ENCODE results near the gene PGBD5.

PGBD5 gene

DNA sequence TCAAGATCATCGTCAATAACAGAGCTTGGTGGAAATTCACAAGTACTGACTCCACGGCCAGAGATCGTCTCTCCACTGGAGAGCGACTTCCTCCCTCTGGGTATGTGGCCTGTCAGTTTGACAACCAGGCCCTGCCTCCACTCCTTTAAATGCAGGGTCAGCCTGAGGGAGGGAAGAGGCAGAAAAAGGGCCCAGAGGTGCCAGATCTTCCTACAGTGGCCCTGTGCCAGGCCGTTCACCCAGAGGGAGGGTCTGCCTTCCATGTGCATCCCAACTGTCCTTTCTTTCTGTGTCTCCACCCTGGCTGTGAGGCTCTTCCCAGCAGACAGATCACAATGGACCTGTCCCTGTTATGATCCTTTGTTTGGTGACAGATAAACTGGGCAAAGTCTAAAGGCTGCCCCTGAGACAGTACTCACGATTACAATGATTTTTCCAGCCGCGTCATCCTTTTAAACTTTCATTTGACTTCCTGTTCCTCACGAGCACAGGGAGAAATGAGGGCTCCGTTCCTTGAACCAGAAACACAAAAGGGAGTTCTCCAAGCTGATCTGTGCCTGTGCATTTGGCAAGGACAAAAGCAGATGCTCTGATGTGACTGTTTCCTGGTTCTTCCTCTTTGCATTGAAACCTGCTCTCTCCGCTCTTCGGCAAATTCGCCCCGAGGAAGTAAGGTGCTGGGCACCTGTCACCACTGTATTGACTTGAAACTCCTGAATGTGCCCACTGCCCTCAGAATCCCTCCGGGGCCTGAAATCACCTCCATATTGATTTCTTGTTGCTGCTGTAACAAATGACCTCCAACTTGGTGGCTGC lies 126.7 kb downstream of the PGBD5 start:
- DNase-seq, result no peak

- DNase-seq, result no peak
Observed at GRCh38 chr1:230295367-230295766, 130.8 kb downstream of the PGBD5 start.

- DNase-seq, result no peak
Observed at GRCh38 chr1:230293390-230293700, 132.8 kb downstream of the PGBD5 start.

- no peak for DNase-seq
Observed at GRCh38 chr1:230292689-230293389, 133.3 kb downstream of the PGBD5 start.

DNA sequence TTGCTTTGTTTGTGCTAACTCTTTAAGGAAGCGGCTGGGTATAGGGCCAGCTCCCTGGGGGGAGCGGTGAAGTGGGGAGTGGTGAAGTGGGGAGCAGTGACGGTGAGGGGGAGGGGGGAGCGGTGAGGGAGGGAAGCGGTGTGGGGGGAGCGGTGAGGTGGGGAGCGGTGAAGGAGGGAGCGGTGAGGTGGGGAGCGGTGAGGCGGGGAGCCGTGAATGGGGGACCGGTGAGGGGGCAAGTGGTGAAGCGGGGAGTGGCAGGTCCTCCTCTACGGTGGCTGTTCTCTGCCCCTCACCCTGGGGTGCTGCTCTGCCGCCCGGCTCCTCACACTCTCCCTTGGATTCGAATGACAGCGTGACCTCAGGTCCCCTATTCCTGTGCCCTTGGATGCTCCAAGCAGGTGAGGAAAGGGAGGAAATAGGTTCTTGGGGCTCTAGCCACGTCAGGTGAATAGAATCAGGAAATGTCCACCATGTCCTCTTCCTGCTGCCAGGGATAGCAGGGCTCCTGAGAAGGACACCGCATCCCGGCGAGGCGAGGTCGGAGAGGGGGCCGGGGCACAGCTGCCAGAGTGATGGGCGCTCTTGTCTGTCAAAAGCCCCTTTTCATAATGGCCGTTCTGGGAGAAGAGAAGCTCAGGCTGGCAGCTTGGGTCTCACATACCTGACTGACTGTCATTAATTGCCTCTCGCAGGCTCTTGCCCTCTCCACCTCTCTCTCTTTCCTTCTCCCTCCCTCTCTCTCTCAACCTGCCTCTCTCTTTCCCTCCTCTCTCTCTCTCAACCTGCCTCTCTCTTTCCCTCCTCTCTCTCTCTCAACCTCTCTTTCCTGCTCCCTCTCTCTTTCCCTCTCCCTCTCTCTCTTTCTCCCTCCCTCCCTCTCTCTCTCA lies 134.2 kb downstream of the PGBD5 start:
- DNase-seq, result no peak

GRCh38 chr1:230289350-230289644 lies 136.8 kb downstream of the PGBD5 start:
- DNase-seq, result no peak

- DNase-seq, result no peak
Observed at GRCh38 chr1:230288641-230289349, 137.3 kb downstream of the PGBD5 start.

- no peak for DNase-seq
Observed at GRCh38 chr1:230287674-230288315, 138.3 kb downstream of the PGBD5 start.

DNA sequence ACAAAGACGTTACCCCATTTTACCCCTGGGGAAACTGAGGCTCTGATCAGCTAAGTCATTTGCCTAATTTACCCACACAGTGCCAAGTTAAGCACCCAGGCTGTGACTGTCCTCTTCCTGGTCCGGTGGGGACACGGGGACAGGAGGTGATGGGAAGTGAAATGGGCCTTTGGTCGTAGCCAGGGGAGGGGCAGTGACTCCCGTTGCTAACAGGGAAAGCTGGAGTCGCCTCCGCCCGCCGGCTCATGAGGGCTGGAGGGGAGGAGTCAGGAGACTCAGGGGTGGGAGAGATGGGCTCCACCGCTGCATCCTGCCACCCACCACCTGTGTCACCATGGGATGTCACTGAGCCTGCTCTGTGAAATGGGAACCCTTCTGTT lies 139.3 kb downstream of the PGBD5 start:
- no peak for DNase-seq

GRCh38 chr1:230286166-230286889 lies 139.8 kb downstream of the PGBD5 start:
- DNase-seq, result no peak

GRCh38 chr1:230285351-230285750 lies 140.8 kb downstream of the PGBD5 start:
- no peak for DNase-seq

DNA sequence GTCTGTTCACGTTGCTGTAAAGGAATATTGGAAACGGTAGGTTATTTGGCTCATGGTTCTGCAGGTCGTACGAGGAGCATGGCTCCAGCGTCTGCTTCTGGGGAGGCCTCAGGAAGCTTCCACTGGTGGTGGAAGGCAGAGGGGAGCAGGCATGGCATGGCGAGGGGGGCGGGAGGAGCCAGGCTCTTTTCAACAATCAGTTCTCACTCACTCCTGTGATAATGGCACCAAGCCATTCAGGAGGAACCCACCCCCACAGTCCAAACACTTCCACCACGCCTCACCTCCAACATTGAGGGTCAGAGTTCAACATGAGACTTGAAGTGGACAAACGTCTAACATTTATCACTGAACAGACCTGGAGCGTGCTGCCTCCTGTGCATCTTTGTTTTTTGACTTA lies 141.2 kb downstream of the PGBD5 start:
- no peak for DNase-seq

- DNase-seq, result no peak
Observed at GRCh38 chr1:230283678-230284077, 142.5 kb downstream of the PGBD5 start.

DNA sequence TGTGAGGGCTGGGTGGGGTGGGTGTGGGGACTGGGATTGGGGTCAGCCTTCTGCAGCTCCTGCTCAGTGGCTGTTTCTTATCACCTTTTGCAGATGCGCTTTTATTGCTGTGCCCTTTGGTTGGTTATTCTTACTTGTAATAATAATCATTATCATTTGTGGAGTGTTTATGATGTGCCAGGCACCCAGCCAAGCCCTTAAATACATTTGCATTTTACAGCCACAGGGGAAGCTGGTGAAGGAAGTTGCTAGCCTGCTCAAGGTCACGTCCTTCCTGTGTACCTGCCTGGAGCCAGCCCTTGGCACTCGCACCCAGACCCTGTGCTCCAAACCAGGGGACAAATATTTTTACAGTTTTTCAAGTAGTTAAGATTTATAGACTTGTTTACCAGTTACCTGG lies 144.0 kb downstream of the PGBD5 start:
- DNase-seq, result no peak

DNA sequence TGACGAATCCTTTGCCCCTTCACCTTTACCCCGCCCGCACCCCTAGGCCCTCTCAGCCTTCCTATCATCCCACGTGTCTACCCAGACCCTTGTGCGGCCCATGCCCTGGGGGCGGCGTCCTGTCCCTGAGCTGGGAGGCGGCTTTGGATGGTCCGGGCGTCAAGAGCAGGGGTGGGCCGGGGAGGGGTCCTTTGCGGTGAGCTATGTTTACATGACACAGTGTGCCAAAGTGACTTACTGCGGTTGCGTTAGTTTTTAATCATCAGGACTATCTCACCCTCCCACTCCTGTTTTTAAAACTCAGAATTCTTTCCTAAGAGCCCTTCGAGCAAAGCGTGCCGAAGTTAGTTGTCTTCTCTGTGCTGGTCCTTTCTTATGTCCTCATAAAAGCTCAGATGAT lies 144.6 kb downstream of the PGBD5 start:
- DNase-seq, result no peak

DNA sequence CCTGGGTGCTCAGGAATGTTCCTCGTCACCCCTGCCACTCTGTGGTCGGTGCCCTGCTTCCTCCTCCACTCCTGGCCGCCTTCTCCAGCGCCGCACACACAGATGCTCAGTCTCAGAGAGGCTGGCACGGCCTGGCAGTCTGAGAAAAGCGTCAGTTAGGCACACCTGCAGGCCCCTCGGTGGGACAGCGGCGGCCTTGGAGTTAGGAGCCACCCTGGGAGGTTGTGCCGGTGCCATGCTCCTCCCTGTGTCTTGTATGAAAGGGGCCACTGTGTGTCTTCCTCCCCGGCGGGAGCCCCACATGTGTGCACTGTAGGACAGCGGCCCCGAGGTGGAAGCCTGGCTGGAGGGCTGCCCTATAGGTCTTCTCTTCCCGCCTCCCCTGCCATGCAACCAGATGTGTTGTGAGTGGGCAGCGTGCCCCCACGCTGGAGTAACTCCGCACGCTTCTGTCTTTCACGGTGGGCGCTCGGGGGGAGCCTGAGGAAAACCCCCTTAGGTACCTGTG lies 145.2 kb downstream of the PGBD5 start:
- DNase-seq, result no peak

DNA sequence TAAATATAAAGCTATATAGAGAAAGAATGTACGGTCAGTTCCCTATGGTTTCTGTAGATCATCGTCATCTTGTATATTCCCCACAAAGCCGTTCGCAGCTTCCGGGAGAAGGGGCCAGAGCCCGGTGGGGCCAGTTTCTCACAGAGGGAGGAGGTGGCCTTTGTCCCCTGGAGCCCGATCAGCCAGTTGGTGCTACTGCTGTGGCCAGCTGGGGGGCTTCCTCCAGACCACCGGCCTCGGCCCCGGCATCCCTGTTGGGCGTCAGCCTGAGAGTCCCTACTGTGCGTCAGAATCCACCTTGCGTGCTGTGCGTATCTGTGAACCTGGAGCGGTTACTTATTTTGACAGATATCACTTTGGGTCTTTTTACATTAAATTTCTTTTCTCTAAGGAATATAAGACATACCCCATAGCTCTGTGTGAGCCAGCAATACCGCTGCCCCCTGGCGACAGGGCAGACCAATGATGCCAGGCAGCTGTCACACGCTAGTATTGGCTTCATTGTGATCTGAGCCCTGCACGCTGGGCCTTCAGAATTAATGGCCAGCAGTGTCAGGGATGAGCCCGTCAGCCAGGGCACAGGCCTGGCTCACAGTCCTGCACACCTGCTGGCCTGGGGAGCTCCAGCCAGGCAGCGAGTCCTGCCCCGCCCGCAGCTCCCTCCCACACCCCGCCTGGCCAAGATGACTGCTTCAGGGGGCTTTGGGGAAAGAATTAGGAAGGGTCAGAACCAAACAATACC lies 145.9 kb downstream of the PGBD5 start:
- no peak for DNase-seq

DNA sequence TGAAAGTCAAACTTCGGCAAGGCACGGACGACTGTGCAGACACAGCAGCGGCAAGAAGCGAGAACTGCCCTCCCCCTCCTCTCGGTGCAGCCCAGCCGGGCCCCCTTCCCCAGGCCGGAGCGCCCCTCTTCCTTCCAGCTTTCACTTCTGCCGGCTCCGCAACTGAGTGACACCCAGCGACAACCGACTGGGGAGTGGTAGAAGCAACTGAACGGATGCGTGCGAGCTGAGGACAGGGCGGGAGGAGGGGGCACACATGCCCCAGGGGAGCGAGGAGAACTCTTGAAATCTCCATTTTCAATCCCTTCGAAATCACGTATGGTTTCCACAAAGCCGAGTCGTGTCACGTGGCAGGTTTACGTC lies 146.6 kb downstream of the PGBD5 start:
- DNase-seq, result no peak

GRCh38 chr1:230278871-230279582 lies 147.1 kb downstream of the PGBD5 start:
- no peak for DNase-seq

DNA sequence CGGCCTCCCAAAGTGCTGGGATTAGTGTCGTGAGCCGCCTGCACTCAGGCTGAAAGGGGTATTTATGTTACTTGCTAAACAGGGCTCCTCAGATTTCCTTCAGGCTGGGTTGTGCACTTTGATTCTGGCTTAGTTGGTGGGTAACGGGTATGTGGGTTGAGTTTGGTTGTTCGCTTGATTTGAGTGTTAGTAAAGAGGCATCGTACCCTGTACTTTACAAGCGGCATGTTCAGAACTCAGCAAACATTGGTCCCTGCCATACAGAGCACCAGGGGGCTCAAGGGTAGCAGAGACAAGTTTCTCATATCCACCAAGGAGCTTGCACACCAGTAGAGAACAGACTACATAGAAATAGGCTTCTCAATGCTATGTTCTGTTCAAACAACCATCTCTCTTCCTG lies 147.8 kb downstream of the PGBD5 start:
- no peak for DNase-seq

All from NCI-H226 (cell line).